ENCODE measurements around the gene NLK. TPM values are rescaled to one million over a fixed set of nuclear protein-coding genes. Genes with fewer than 3 reads are reported as not detected.
"Not testable (repeated sequence)": the region's sequence is repeated elsewhere in the genome, so short reads cannot be mapped to it uniquely, and the experiment has no call there.

Gene NLK
- total RNA-seq, 2 donors from 2014 or later = 8.2 to 11.6 TPM

DNA sequence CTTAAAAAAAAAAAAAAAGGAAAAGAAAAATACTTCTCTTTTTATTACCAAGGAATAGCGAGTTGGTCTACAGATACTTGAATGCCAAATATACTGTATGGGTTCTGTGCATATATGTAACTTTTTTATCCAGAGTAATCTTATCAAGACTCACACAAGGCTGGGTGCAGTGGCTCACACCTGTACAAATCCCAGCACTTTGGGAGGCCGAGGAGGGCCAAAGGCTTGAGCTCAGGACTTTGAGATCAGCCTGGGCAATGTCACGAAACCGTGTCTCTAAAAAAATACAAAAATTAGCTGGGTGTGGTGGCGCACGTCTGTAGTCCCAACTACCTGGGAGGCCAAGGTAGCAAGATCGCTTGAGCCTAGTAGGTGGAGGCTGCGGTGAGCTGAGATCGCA is 139.1 kb downstream of the NLK start:
- ATAC-seq (replicated peaks) = no peak
- H3K36me3 Mint-ChIP-seq (ENCODE audit: low read depth) = peaks cover 33% of the 10 kb centered on the region
- H3K27ac Mint-ChIP-seq = no peak overlapping the region
- no peaks in the 10 kb centered on the region for H3K9me3 Mint-ChIP-seq
- no peaks in the 10 kb centered on the region for H3K4me1 Mint-ChIP-seq
- H3K27me3 Mint-ChIP-seq = no peaks in the 10 kb centered on the region
- no peak overlapping the region for H3K4me3 Mint-ChIP-seq

DNA sequence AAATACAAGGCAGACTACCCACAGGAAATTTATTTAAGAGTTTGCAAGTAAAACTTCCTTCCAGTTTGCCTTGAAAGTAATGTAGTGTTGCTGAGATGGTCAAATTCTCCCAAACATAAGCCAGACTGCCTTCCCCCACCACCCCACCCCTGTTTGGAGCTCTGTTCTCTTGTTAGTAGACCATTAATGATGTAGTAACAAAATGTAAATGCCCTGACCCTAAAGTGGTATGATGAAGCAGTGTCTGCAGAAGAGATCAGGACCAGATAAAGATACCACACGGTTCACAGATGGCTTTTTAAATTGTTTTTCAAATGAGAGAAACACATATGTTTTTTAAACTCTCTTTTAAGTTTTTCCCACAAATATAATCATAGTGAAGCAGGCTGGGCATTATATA is 140.1 kb downstream of the NLK start:
- no peak overlapping the region for H3K4me3 Mint-ChIP-seq
- no peaks in the 10 kb centered on the region for H3K4me1 Mint-ChIP-seq
- peaks cover 36% of the 10 kb centered on the region for H3K36me3 Mint-ChIP-seq (ENCODE audit: low read depth)
- H3K27me3 Mint-ChIP-seq = no peaks in the 10 kb centered on the region
- ATAC-seq (replicated peaks) = no peak
- H3K9me3 Mint-ChIP-seq = no peaks in the 10 kb centered on the region
- H3K27ac Mint-ChIP-seq = no peak overlapping the region

DNA sequence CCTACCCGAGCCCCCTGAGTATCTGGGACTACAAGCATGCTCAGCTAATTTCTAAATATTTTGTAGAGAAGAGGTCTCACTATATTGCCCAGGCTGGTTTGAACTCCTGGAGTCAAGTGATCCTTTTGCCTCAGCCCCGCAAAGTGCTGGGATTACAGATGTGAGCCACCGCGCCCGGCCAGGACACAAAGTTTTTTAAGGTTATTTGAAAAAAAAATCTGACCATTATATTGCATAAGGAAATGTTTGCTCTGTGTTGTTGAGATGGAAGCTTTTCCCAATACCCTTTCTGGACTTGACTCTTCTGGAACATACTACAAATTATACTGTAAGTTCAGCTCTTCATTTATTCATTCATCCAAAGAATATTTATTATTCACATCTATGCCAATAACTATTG is 143.2 kb downstream of the NLK start:
- no peak for ATAC-seq (replicated peaks)
- H3K9me3 Mint-ChIP-seq = no peaks in the 10 kb centered on the region
- no peak overlapping the region for H3K4me3 Mint-ChIP-seq
- H3K27ac Mint-ChIP-seq = no peak overlapping the region
- H3K4me1 Mint-ChIP-seq = no peaks in the 10 kb centered on the region
- H3K27me3 Mint-ChIP-seq = no peaks in the 10 kb centered on the region
- peaks cover 38% of the 10 kb centered on the region for H3K36me3 Mint-ChIP-seq (ENCODE audit: low read depth)

DNA sequence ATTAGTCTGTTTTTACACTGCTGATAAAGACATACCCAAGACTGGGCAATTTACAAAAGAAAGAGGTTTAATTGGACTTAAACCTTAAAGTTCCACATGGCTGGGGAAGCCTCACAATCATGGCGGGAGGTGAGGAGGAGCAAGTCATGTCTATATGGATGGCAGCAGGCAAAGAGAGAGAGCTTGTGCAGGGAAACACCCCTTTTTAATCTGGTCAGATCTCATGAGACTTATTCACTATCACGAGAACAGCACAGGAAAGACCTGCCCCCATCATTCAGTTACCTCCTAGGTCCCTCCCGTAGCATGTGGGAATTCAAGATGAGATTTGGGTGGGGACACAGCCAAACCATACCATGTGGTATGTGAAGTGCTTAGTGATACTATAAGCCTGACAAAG is 144.0 kb downstream of the NLK start:
- H3K27ac Mint-ChIP-seq; ATAC-seq (replicated peaks); H3K27me3 Mint-ChIP-seq; H3K4me3 Mint-ChIP-seq; H3K4me1 Mint-ChIP-seq; H3K9me3 Mint-ChIP-seq: not testable (repeated sequence)
- H3K36me3 Mint-ChIP-seq (ENCODE audit: low read depth) = peaks cover 42% of the 10 kb centered on the region

DNA sequence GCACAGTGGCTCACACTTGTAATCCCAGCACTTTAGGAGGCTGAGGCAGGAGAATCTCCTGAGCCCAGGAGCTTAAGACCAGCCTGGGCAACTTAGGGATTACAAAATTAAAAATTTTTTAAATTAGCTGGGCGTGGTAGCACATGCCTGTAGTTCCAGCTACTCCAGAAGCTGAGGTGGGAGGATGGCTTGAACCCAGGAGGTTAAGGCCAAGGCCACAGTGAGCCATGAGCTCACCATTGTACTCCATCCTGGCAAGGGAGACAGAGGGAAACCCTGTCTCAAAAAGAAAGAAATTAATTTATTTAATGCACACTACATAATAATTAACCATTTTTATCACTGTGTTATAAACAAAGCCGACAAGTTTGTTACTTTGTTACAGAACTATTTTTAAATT is 145.5 kb downstream of the NLK start:
- Mint-ChIP-seq H3K9me3 (no peaks in the 10 kb centered on the region), H3K27me3 (no peaks in the 10 kb centered on the region), H3K36me3 (ENCODE audit: low read depth) (peaks cover 48% of the 10 kb centered on the region), H3K27ac (no peak overlapping the region), H3K4me1 (no peaks in the 10 kb centered on the region), H3K4me3 (no peak overlapping the region)
- ATAC-seq (replicated peaks) = no peak

DNA sequence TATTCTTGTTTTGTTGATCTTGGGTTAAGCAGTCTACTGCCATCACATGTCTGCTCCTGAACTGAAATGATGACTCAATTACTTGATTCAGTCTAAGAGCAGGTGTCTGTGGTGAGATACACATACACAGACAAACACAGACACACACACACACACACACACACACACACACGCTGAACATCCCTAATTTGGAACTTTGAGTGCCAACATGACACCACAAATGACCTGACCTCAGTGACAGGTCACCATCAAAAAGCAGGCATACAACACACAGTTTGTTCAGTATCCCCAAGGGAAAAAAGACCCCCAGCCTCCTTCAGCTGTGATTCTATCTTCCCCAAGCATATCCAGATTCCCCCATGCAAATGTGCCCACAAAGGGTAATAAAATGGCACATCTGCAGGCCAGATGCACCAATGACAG is 146.4 kb downstream of the NLK start:
- Mint-ChIP-seq H3K4me3 (no peak overlapping the region), H3K36me3 (ENCODE audit: low read depth) (peaks cover 48% of the 10 kb centered on the region), H3K4me1 (no peaks in the 10 kb centered on the region), H3K27me3 (no peaks in the 10 kb centered on the region), H3K9me3 (no peaks in the 10 kb centered on the region), H3K27ac (peak overlapping the region; percentile 25)
- no peak for ATAC-seq (replicated peaks)

DNA sequence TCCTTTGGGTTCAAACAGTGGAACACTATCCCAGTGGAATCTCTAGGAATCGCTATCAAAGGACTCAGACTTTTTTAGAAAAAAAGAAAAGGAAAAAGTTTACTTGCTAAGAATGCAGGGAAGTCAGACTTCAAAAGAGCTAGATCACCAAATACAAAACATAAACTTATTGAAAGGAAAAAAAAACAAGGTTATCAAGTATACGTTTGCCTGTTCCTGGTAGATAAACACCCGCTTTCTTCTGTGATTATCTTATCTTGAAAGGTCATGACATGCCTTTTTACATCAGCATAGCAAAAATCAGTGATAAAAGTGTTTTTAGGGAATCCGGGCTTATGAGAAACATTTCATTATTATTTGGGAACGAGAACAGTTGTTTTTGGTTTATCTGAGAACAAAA is 147.2 kb downstream of the NLK start:
- Mint-ChIP-seq H3K27ac (peak overlapping the region; percentile 25), H3K36me3 (ENCODE audit: low read depth) (peaks cover 50% of the 10 kb centered on the region), H3K4me3 (no peak overlapping the region), H3K4me1 (no peaks in the 10 kb centered on the region), H3K27me3 (no peaks in the 10 kb centered on the region), H3K9me3 (no peaks in the 10 kb centered on the region)
- no peak for ATAC-seq (replicated peaks)

DNA sequence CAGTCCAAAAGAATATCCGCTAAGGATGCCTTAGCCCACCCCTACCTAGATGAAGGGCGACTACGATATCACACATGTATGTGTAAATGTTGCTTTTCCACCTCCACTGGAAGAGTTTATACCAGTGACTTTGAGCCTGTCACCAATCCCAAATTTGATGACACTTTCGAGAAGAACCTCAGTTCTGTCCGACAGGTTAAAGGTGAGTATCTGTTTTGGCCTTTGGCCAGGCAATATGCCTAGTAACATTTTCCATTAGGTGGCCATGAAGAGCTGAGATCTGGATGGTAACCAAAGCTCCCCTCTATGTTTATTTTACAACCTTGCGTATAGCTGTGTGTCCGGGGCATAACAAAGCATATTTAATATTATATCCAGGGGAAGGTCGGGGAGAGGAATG is 148.5 kb downstream of the NLK start:
- ATAC-seq (replicated peaks) = no peak
- no peaks in the 10 kb centered on the region for H3K9me3 Mint-ChIP-seq
- H3K4me1 Mint-ChIP-seq = no peaks in the 10 kb centered on the region
- no peaks in the 10 kb centered on the region for H3K27me3 Mint-ChIP-seq
- peak overlapping the region; percentile 41 for H3K27ac Mint-ChIP-seq
- peaks cover 48% of the 10 kb centered on the region for H3K36me3 Mint-ChIP-seq (ENCODE audit: low read depth)
- H3K4me3 Mint-ChIP-seq = no peak overlapping the region

DNA sequence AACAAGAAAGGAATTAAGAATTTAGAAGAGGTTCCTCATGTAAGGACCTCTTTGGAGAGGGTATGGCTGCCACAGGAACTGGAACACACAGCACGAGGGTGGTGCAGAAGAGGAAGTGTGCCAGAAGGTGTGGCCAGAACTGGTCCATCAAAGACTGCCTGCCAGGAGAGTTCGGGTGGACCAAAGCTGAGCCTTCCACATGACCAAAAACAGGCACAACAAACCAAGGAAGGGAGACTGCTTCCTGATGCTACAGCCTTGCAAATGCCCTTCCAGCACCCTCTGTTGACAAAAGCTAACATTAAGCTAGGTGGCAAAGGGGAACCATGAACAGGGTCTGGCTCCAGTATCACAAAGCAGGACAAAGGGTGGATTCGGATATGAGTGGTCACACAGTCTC is 150.8 kb downstream of the NLK start:
- H3K27me3 Mint-ChIP-seq = no peaks in the 10 kb centered on the region
- no peak overlapping the region for H3K27ac Mint-ChIP-seq
- no peak overlapping the region for H3K4me3 Mint-ChIP-seq
- H3K4me1 Mint-ChIP-seq = no peaks in the 10 kb centered on the region
- ATAC-seq (replicated peaks) = no peak
- no peaks in the 10 kb centered on the region for H3K9me3 Mint-ChIP-seq
- H3K36me3 Mint-ChIP-seq (ENCODE audit: low read depth) = peaks cover 58% of the 10 kb centered on the region

DNA sequence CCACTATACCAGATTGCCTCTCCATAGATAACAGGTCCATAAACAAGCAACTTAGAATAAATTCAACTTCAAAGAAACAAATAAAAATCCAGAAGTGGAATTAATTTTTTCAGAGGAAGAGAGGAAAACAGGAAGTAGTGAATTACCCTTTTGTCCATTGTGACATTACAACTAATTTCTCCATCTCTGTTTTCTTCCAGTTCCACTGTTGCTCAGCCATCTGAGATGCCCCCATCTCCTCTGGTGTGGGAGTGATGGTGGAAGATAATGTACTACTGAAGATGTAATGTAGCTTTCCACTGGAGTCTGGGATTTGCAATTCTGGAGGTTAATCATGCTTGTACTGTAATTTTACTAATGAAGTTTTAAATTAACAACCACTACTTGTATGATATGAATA is 151.9 kb downstream of the NLK start:
- H3K36me3 Mint-ChIP-seq (ENCODE audit: low read depth) = peaks cover 51% of the 10 kb centered on the region
- H3K27me3 Mint-ChIP-seq = no peaks in the 10 kb centered on the region
- H3K27ac Mint-ChIP-seq = no peak overlapping the region
- H3K9me3 Mint-ChIP-seq = no peaks in the 10 kb centered on the region
- no peak for ATAC-seq (replicated peaks)
- H3K4me3 Mint-ChIP-seq = no peak overlapping the region
- H3K4me1 Mint-ChIP-seq = no peaks in the 10 kb centered on the region

DNA sequence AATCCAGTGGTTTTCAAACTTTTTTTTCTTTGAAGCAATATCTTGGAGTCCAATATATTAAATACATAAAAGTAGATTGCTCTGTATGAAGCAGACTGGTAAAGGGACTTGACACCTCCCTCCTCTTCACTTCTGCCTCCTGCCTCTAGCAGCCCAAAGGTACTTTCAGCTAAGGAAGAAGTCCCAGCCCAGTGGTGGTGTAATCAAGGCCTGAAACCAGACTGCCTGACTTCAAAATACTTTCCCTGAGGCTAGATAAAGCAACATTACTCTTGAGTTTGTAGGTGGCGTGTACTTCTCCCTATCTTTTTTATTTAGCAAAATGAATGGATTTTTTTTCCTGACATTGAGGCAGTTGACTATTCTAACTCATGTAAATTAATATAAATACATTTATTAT is 154.2 kb downstream of the NLK start:
- Mint-ChIP-seq H3K4me3 (no peak overlapping the region), H3K27ac (no peak overlapping the region), H3K27me3 (no peaks in the 10 kb centered on the region), H3K4me1 (no peaks in the 10 kb centered on the region), H3K9me3 (no peaks in the 10 kb centered on the region), H3K36me3 (ENCODE audit: low read depth) (peaks cover 38% of the 10 kb centered on the region)
- ATAC-seq (replicated peaks) = no peak

DNA sequence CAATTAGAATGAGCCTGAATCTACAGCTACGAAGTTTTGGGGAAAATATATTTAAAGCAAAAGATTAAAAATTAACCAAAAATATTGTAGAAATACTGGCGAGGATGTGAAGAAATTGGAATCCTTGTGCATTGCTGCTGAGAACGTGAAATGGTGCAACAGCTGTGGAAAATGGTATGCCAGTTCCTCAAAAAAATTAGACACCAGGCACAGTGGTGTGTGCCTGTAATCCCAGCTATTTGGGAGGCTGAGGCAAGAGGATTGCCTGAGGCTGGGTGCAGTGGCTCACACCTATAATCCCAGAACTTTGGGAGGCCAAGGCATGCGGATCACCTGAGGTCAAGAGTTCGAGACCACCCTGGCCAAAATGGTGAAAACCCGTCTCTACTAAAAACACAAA is 156.6 kb downstream of the NLK start:
- Mint-ChIP-seq H3K27me3 (peaks cover 2% of the 10 kb centered on the region), H3K4me1 (no peaks in the 10 kb centered on the region), H3K9me3 (no peaks in the 10 kb centered on the region), H3K4me3 (no peak overlapping the region), H3K36me3 (ENCODE audit: low read depth) (peaks cover 34% of the 10 kb centered on the region), H3K27ac (no peak overlapping the region)
- ATAC-seq (replicated peaks) = no peak

DNA sequence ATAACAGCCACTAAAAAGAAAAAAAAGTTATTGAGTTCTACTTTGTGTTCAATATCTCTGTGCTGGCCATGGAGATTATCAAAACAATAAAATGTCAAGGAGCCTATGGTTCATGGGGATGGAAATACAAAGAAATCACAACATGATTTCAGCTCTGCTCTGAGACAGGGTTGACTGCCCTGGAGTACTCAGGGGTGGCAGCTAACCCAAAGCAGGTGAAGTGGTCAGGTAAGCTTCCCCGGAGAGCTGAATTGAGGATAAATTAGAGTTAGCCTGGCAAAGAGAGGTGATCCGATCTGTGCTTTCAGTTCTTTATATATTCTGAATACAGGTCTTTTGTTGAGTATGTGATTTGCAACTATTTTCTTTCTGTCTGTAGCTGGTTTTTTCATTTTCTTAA is 157.3 kb downstream of the NLK start:
- H3K36me3 Mint-ChIP-seq (ENCODE audit: low read depth) = peaks cover 27% of the 10 kb centered on the region
- peaks cover 5% of the 10 kb centered on the region for H3K27me3 Mint-ChIP-seq
- H3K4me3 Mint-ChIP-seq = no peak overlapping the region
- H3K4me1 Mint-ChIP-seq = no peaks in the 10 kb centered on the region
- H3K27ac Mint-ChIP-seq = no peak overlapping the region
- ATAC-seq (replicated peaks) = no peak
- H3K9me3 Mint-ChIP-seq = no peaks in the 10 kb centered on the region

DNA sequence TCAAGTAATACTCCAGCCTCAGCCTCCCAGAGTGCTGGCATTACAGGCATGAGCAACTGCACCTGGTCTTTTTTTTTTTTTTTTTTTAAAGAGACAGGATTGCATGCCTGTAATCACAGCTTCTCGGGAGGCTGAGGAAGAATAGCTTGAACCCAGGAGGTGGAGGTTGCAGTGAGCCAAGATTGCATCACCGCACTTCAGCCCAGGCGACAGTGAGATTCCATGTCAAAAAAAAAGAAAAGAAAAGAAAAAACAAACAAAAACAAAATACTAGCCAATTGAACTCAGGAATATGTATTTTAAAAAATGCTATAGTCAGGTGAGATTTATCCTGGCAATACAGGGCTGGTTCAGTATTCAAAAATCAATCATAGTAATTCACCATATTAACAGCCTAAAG is 158.8 kb downstream of the NLK start:
- no peak overlapping the region for H3K4me3 Mint-ChIP-seq

DNA sequence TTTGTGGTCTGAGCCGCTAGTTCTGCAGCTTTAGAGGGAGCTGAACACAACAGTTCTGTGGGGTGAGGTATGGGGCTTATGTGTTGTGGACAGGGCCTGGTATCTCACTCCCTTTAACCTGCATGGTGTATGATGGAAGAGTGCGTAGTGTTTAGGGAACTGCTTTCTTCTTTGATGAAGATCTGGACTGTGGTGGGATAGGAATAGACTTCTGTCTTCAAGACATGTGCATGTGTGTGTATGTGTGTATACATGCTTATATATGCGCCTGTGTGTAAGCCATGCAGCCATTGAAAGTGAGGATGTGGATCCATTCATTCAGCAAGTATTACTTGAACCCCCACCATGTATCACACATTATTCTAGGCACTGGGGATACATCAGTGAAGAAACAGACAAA is 161.8 kb downstream of the NLK start:
- no peaks in the 10 kb centered on the region for H3K9me3 Mint-ChIP-seq
- H3K4me3 Mint-ChIP-seq = no peak overlapping the region
- H3K27me3 Mint-ChIP-seq = peaks cover 9% of the 10 kb centered on the region
- no peak for ATAC-seq (replicated peaks)
- no peak overlapping the region for H3K27ac Mint-ChIP-seq
- H3K36me3 Mint-ChIP-seq (ENCODE audit: low read depth) = no peaks in the 10 kb centered on the region
- no peaks in the 10 kb centered on the region for H3K4me1 Mint-ChIP-seq

More for the DNA sequence above, 158.8 kb downstream of the NLK start:
- Mint-ChIP-seq H3K36me3 (ENCODE audit: low read depth) (peaks cover 15% of the 10 kb centered on the region), H3K4me1 (no peaks in the 10 kb centered on the region), H3K27me3 (peaks cover 5% of the 10 kb centered on the region), H3K9me3 (no peaks in the 10 kb centered on the region), H3K27ac (no peak overlapping the region)
- ATAC-seq (replicated peaks) = no peak

DNA sequence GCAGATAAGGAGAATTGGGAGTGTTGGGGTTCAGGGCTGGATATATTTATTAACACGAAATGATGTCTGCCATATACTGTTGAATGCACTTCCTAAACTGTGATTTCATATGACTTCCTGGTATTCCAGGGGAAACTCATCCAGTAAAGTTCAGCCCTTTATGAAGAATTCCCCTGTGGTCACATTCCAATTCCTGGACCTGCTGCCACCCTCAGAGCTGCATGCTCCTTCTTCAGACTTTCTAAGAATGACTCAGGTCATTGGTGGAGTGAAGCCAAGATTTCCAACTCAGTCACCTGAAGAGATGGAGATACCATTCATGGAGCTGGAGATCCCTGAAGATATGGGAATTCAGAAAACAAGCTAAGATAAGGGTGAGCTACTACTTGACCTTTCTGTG is 162.3 kb downstream of the NLK start:
- Mint-ChIP-seq H3K36me3 (ENCODE audit: low read depth) (no peaks in the 10 kb centered on the region), H3K4me3 (no peak overlapping the region), H3K4me1 (no peaks in the 10 kb centered on the region), H3K27me3 (peaks cover 9% of the 10 kb centered on the region), H3K27ac (no peak overlapping the region), H3K9me3 (no peaks in the 10 kb centered on the region)
- no peak for ATAC-seq (replicated peaks)

Measured in activated T-helper 17 cell treated with anti-CD3 and anti-CD28 coated beads, Interleukin-2, amount 50 U/mL, for 72 hours (primary cell).